ENCODE data around the gene BRIX1. TPM values are rescaled to one million over a fixed set of nuclear protein-coding genes. Genes with fewer than 3 reads are reported as not detected.

Gene BRIX1
- total RNA-seq, 1 experiment from 2014 or later = 47.0 TPM

- Mint-ChIP-seq H3K4me3 (ENCODE audit: low read depth, unreplicated experiment) (no peak overlapping the region), H3K4me1 (ENCODE audit: low read depth, unreplicated experiment) (no peaks in the 10 kb centered on the region), H3K27ac (ENCODE audit: unreplicated experiment) (no peak overlapping the region), H3K27me3 (ENCODE audit: unreplicated experiment) (no peaks in the 10 kb centered on the region), H3K9me3 (ENCODE audit: low read depth, unreplicated experiment) (no peaks in the 10 kb centered on the region), H3K36me3 (ENCODE audit: insufficient read depth, unreplicated experiment) (peaks cover 26% of the 10 kb centered on the region)
- CTCF ChIA-PET = interaction anchor here (0.6 kb wide), 1 partner anchor 263 kb away, joined by 3 read pairs; no protein-coding TSS in a partner anchor
- intact Hi-C loops (cut with micrococcal nuclease; ENCODE audit: unreplicated experiment) = no loop called here
- no peak for DNase-seq
- BruUV-seq (replicated peaks) = no TSS peak
- TF ChIP-seq CTCF (IDR thresholded peaks at IDR 0.05; ENCODE audit: unreplicated experiment) = no peak
Measured at GRCh38 chr5:34941936-34942335, 26.4 kb downstream of the BRIX1 start.

- no peak overlapping the region for H3K27ac Mint-ChIP-seq (ENCODE audit: unreplicated experiment)
- CTCF ChIA-PET = no interaction called here
Measured at GRCh38 chr5:34944044-34944443, 28.5 kb downstream of the BRIX1 start.

GRCh38 chr5:34944460-34945047, 29.0 kb downstream of the BRIX1 start:
- H3K4me1 Mint-ChIP-seq (ENCODE audit: low read depth, unreplicated experiment) = no peaks in the 10 kb centered on the region
- H3K4me3 Mint-ChIP-seq (ENCODE audit: low read depth, unreplicated experiment) = no peak overlapping the region
- CTCF ChIA-PET = no interaction called here
- intact Hi-C loops (cut with micrococcal nuclease; ENCODE audit: unreplicated experiment) = no loop called here
- BruUV-seq (replicated peaks) = no TSS peak
- peaks cover 24% of the 10 kb centered on the region for H3K36me3 Mint-ChIP-seq (ENCODE audit: insufficient read depth, unreplicated experiment)
- TF ChIP-seq CTCF (IDR thresholded peaks at IDR 0.05; ENCODE audit: unreplicated experiment) = no peak
- H3K27me3 Mint-ChIP-seq (ENCODE audit: unreplicated experiment) = no peaks in the 10 kb centered on the region
- H3K27ac Mint-ChIP-seq (ENCODE audit: unreplicated experiment) = no peak overlapping the region
- DNase-seq = no peak
- no peaks in the 10 kb centered on the region for H3K9me3 Mint-ChIP-seq (ENCODE audit: low read depth, unreplicated experiment)

More at GRCh38 chr5:34944044-34944443, 28.5 kb downstream of the BRIX1 start:
- H3K9me3 Mint-ChIP-seq (ENCODE audit: low read depth, unreplicated experiment) = no peaks in the 10 kb centered on the region
- DNase-seq = no peak
- no TSS peak for BruUV-seq (replicated peaks)
- peaks cover 23% of the 10 kb centered on the region for H3K36me3 Mint-ChIP-seq (ENCODE audit: insufficient read depth, unreplicated experiment)
- no peak overlapping the region for H3K4me3 Mint-ChIP-seq (ENCODE audit: low read depth, unreplicated experiment)
- no peaks in the 10 kb centered on the region for H3K27me3 Mint-ChIP-seq (ENCODE audit: unreplicated experiment)
- no peaks in the 10 kb centered on the region for H3K4me1 Mint-ChIP-seq (ENCODE audit: low read depth, unreplicated experiment)
- no peak for TF ChIP-seq CTCF (IDR thresholded peaks at IDR 0.05; ENCODE audit: unreplicated experiment)
- intact Hi-C loops (cut with micrococcal nuclease; ENCODE audit: unreplicated experiment) = no loop called here

GRCh38 chr5:34957321-34957720, 41.8 kb downstream of the BRIX1 start:
- H3K9me3 Mint-ChIP-seq (ENCODE audit: low read depth, unreplicated experiment) = no peaks in the 10 kb centered on the region
- CTCF ChIA-PET = interaction anchor here (1.1 to 2.9 kb wide), 2 partner anchors 28 to 46 kb away, joined by 4 to 20 read pairs; partner anchors contain the start of gene DNAJC21
- BruUV-seq (replicated peaks) = no TSS peak
- no peak for DNase-seq
- no peaks in the 10 kb centered on the region for H3K27me3 Mint-ChIP-seq (ENCODE audit: unreplicated experiment)
- H3K27ac Mint-ChIP-seq (ENCODE audit: unreplicated experiment) = no peak overlapping the region
- no peak for TF ChIP-seq CTCF (IDR thresholded peaks at IDR 0.05; ENCODE audit: unreplicated experiment)
- peaks cover 16% of the 10 kb centered on the region for H3K36me3 Mint-ChIP-seq (ENCODE audit: insufficient read depth, unreplicated experiment)
- intact Hi-C loops (cut with micrococcal nuclease; ENCODE audit: unreplicated experiment) = loop anchor here (10.0 kb wide), 1 partner anchor 247 kb away; no protein-coding TSS in a partner anchor
- H3K4me1 Mint-ChIP-seq (ENCODE audit: low read depth, unreplicated experiment) = no peaks in the 10 kb centered on the region
- no peak overlapping the region for H3K4me3 Mint-ChIP-seq (ENCODE audit: low read depth, unreplicated experiment)

Data from Calu3 (cell line).